Endothelial cell of umbilical vein (primary cell): ENCODE data around the gene BCL3. TPM values are rescaled to one million over a fixed set of nuclear protein-coding genes. Genes with fewer than 3 reads are reported as not detected.
A peak's percentile ranks its signal among the peaks of the same experiment; 100 is the strongest.

ENCODE experiments used
- BruUV-seq: library from RNA; stranded (reverse); fragments of 400-500 nt; replicated peaks from 2 replicates; lab custom pipeline; 2021; lab: Mats Ljungman, UMichigan
- CTCF ChIA-PET: fragments of 300-600, 350-600 bp; sonication (Branson Sonifier 250); formaldehyde crosslinking; loops from one replicate; lab custom pipeline; 2021; ENCODE audit warnings: antibody characterized with exemption, inconsistent platforms; lab: Charles Lee
- POLR2A ChIA-PET: fragments of 300-600, 350-600 bp; sonication (Branson Sonifier 250); formaldehyde crosslinking; loops from one replicate; lab custom pipeline; 2021; ENCODE audit warnings: antibody characterized with exemption, inconsistent platforms; lab: Charles Lee
- DNase-seq: peaks from one replicate; pipeline ENCODE4 v3.0.0-alpha.2; 2011; ENCODE audit warnings: low read depth, low spot score
- FAIRE-seq: peaks from 2 replicates; lab custom pipeline; 2011; peaks lifted over from hg19 to GRCh38; lab: Jason Lieb, UNC
- H2AFZ ChIP-seq: 2 replicates; pipeline ENCODE4 v1.6.0; 2012; ENCODE audit warnings: low read depth, low read length, control low read depth, inconsistent platforms
- H3K27ac ChIP-seq: 2 replicates; pipeline ENCODE4 v1.5.1; 2011; ENCODE audit warnings: low read depth, mild to moderate bottlenecking, control low read depth, low read length, moderate library complexity; ENCODE audit not compliant: insufficient read depth
- H3K27me3 ChIP-seq, 2 experiments: 2 replicates each; pipeline versions ENCODE4 v1.6.0 to v1.6.1; 2011; ENCODE audit warnings: low read length in 2 of 2, mixed read lengths in 1 of 2; ENCODE audit not compliant: control insufficient read depth in 2 of 2, insufficient read depth in 2 of 2
- H3K36me3 ChIP-seq, 2 experiments: 2 replicates in 1 of 2; 3 replicates in 1 of 2; pipeline ENCODE4 v1.5.1; 2011; ENCODE audit warnings: low read length in 2 of 2, mild to moderate bottlenecking in 1 of 2, moderate library complexity in 1 of 2; ENCODE audit not compliant: control insufficient read depth in 2 of 2, insufficient read depth in 2 of 2; ENCODE audit errors: extremely low read depth in 1 of 2
- H3K4me1 ChIP-seq: 3 replicates; pipeline ENCODE4 v1.5.1; 2011; ENCODE audit warnings: mild to moderate bottlenecking, low read length; ENCODE audit not compliant: control insufficient read depth, insufficient read depth; ENCODE audit errors: extremely low read depth
- H3K4me2 ChIP-seq: 2 replicates; pipeline ENCODE4 v1.6.1; 2011; ENCODE audit warnings: low read length, control low read depth, mixed read lengths; ENCODE audit not compliant: insufficient read depth
- H3K4me3 ChIP-seq, 3 experiments: fragments of 200-600 bp in 1 of 3; sonication (generic), shearing (Covaris generic) in 1 of 3; replicated peaks in 1 of 3; 2 replicates each; pipeline ENCODE4 v1.5.1; 2011 to 2016; ENCODE audit warnings: control low read depth in 3 of 3, low read length in 3 of 3, mild to moderate bottlenecking in 2 of 3, inconsistent platforms in 1 of 3, low read depth in 1 of 3, moderate library complexity in 1 of 3; ENCODE audit not compliant: insufficient read depth in 1 of 3
- H3K79me2 ChIP-seq: 2 replicates; pipeline ENCODE4 v1.6.0; 2012; ENCODE audit warnings: low read length, inconsistent platforms; ENCODE audit not compliant: control insufficient read depth, insufficient read depth
- H3K9ac ChIP-seq: replicated peaks from 2 replicates; pipeline ENCODE3; 2011; ENCODE audit warnings: low read length, control low read depth; ENCODE audit not compliant: insufficient read depth; ENCODE audit errors: extremely low read depth
- H3K9me1 ChIP-seq: replicated peaks from 3 replicates; pipeline ENCODE4 v1.6.0; 2011; ENCODE audit warnings: mild to moderate bottlenecking, low read length; ENCODE audit not compliant: control insufficient read depth, insufficient read depth; ENCODE audit errors: extremely low read depth
- H3K9me3 ChIP-seq: replicated peaks from 2 replicates; pipeline ENCODE4 v1.5.1; 2012; ENCODE audit warnings: low read length, inconsistent platforms; ENCODE audit not compliant: control insufficient read depth, insufficient read depth
- H4K20me1 ChIP-seq: replicated peaks from 2 replicates; pipeline ENCODE3; 2011; ENCODE audit warnings: mild to moderate bottlenecking, low read length; ENCODE audit not compliant: control insufficient read depth, insufficient read depth; ENCODE audit errors: extremely low read depth
- CTCF ChIP-seq, 2 donors: IDR thresholded peaks; 1 replicate in 1 of 2; 2 replicates in 1 of 2; pipeline ENCODE4 v1.5.1; 2011; ENCODE audit warnings: low read length in 2 of 2, mild to moderate bottlenecking in 2 of 2, moderate library complexity in 2 of 2, control low read depth in 1 of 2, inconsistent platforms in 1 of 2, low read depth in 1 of 2; ENCODE audit not compliant: insufficient read depth in 1 of 2; ENCODE audit errors: extremely low read depth in 1 of 2
- EZH2 ChIP-seq: IDR thresholded peaks from 2 replicates; pipeline ENCODE4 v1.6.1; 2012; ENCODE audit warnings: borderline replicate concordance, low read depth, mild to moderate bottlenecking, moderate library complexity, low read length, inconsistent platforms; ENCODE audit not compliant: severe bottlenecking
- FOS ChIP-seq: IDR thresholded peaks from 2 replicates; pipeline ENCODE4 v1.6.1; 2011; ENCODE audit warnings: mild to moderate bottlenecking, low read length, moderate library complexity, borderline replicate concordance; ENCODE audit not compliant: insufficient read depth
- GATA2 ChIP-seq: IDR thresholded peaks from 2 replicates; pipeline ENCODE4 v1.7.0; 2011; ENCODE audit warnings: low read depth, mild to moderate bottlenecking, moderate library complexity, mixed read lengths, low read length; ENCODE audit not compliant: insufficient read length, insufficient read depth
- JUN ChIP-seq: IDR thresholded peaks from 2 replicates; pipeline ENCODE4 v1.6.1; 2011; ENCODE audit warnings: borderline replicate concordance, low read depth; ENCODE audit not compliant: insufficient read length, insufficient read depth
- MAX ChIP-seq: IDR thresholded peaks from 2 replicates; pipeline ENCODE4 v1.6.1; 2011; ENCODE audit not compliant: insufficient read depth, insufficient read length
- MYC ChIP-seq: IDR thresholded peaks from one replicate; pipeline ENCODE4 v1.6.1; 2011; ENCODE audit warnings: mild to moderate bottlenecking, low read depth, low read length
- POLR2A ChIP-seq: IDR thresholded peaks from 2 replicates; pipeline ENCODE4 v1.6.1; 2012; ENCODE audit warnings: low read depth, mild to moderate bottlenecking, control low read depth, low read length
- POLR2AphosphoS5 ChIP-seq: IDR thresholded peaks from 2 replicates; pipeline ENCODE4 v1.6.1; 2012; ENCODE audit warnings: low read depth, mild to moderate bottlenecking, control low read depth, low read length, moderate library complexity; ENCODE audit not compliant: insufficient read depth
- dilution Hi-C: fragments of 300-500 bp; cut with MboI; formaldehyde crosslinking; loops from one replicate; pipeline ENCODE4 v1.15.0; 2019; ENCODE audit warnings: low sequenced_read_pairs; ENCODE audit not compliant: extremely low pct_ligation_motif_present
- intact Hi-C: fragments of 100-400 bp; cut with micrococcal nuclease; formaldehyde crosslinking; loops from one replicate; pipeline ENCODE4 v1.10.0; 2022
- polyA plus RNA-seq, 4 experiments: library from polyadenylated mRNA; depleted of rRNA in 3 of 4; stranded (reverse) in 3 of 4; unstranded in 1 of 4; fragments of >200 nt; gene quantifications; 2 replicates each; pipeline versions ENCODE4 v1.2.1 to v1.2.3, GENCODE V29; 2011 to 2012; ENCODE audit warnings: missing spikeins in 1 of 4
- total RNA-seq: library from RNA; stranded (reverse); gene quantifications from 2 replicates; pipeline ENCODE4 v1.2.3, GENCODE V29; 2021

BCL3 gene
- total and polyA plus RNA-seq, 2 donors (not counting 3 experiments of a cell fraction or from before 2014, with no cell fraction given), result 11.0 to 26.9 TPM

- DNase-seq (no peak), FAIRE-seq (no peak)
- H4K20me1 ChIP-seq, result no peaks in the 10 kb centered on the region
- H3K9me3 ChIP-seq, result no peaks in the 10 kb centered on the region
- no peak overlapping the region for H3K27ac ChIP-seq
- no peak overlapping the region for H2AFZ ChIP-seq
- CTCF ChIA-PET, result interaction anchor here (1.3 to 6.5 kb wide), 3 partner anchors 13 to 16 kb away, joined by 5 to 57 read pairs (median 30); no protein-coding TSS in a partner anchor
- no peaks in the 10 kb centered on the region for H3K79me2 ChIP-seq
- H3K9me1 ChIP-seq, result no peaks in the 10 kb centered on the region
- dilution Hi-C loops, result no loop called here
- intact Hi-C loops, result no loop called here
- H3K4me2 ChIP-seq, result no peak overlapping the region
- H3K36me3 ChIP-seq, result no peaks in the 10 kb centered on the region
- H3K27me3 ChIP-seq, result no peaks in the 10 kb centered on the region
- TF ChIP-seq MAX, result no peak
- no peak for TF ChIP-seq JUN
- peak in 1 of 2 donors; percentile 14 for TF ChIP-seq CTCF (IDR thresholded peaks at IDR 0.05; ENCODE audit: extremely low read depth in 1 of 2, insufficient read depth in 1 of 2, low read depth in 1 of 2, low read length in 2 of 2)
- POLR2A ChIA-PET, result no interaction called here
- H3K9ac ChIP-seq, result no peak overlapping the region
- H3K4me3 ChIP-seq, result no peak overlapping the region
- peaks cover 23% of the 10 kb centered on the region for H3K4me1 ChIP-seq
- BruUV-seq, result no TSS peak
Observed at GRCh38 chr19:44740351-44740824, 8.1 kb upstream of the BCL3 start.

- FAIRE-seq (no peak), DNase-seq (peak; percentile 51)
- TF ChIP-seq FOS (no peak), POLR2AphosphoS5 (no peak), CTCF (IDR thresholded peaks at IDR 0.05; ENCODE audit: extremely low read depth in 1 of 2, insufficient read depth in 1 of 2, low read depth in 1 of 2, low read length in 2 of 2) (no peak), EZH2 (no peak), MYC (no peak), GATA2 (no peak), MAX (no peak), POLR2A (no peak), JUN (no peak)
- Histone ChIP-seq H3K9me3 (no peaks in the 10 kb centered on the region), H3K4me3 (no peak overlapping the region), H4K20me1 (no peaks in the 10 kb centered on the region), H2AFZ (no peak overlapping the region), H3K79me2 (no peaks in the 10 kb centered on the region), H3K4me1 (peaks cover 23% of the 10 kb centered on the region), H3K27ac (peak overlapping the region; percentile 96), H3K4me2 (no peak overlapping the region), H3K27me3 (no peaks in the 10 kb centered on the region), H3K36me3 (no peaks in the 10 kb centered on the region), H3K9ac (peak overlapping the region; percentile 68), H3K9me1 (no peaks in the 10 kb centered on the region)
- dilution Hi-C loops (no loop called here), intact Hi-C loops (no loop called here)
- ChIA-PET CTCF (interaction anchor here (0.7 to 6.5 kb wide), 9 partner anchors 9 to 170 kb away, joined by 3 to 57 read pairs (median 6); no protein-coding TSS in a partner anchor), POLR2A (interaction anchor here (0.9 to 1.1 kb wide), 2 partner anchors 13 to 23 kb away, joined by 3 to 4 read pairs; no protein-coding TSS in a partner anchor)
- BruUV-seq, result no TSS peak
Observed at GRCh38 chr19:44741258-44741731, 7.2 kb upstream of the BCL3 start.
